Cardiac muscle cell (in vitro differentiated cells and primary cell): ENCODE data around the gene TRAF5. TPM values are rescaled to one million over a fixed set of nuclear protein-coding genes. Genes with fewer than 3 reads are reported as not detected.

ENCODE experiments used
- DNase-seq, 2 donors: peaks; one replicate each; pipeline versions ENCODE4 v3.0.0 to v3.0.0-alpha.2; 2010 to 2017; ENCODE audit warnings: low read depth in 1 of 2, low spot score in 1 of 2
- H3K27ac ChIP-seq: fragments of 200-600 bp; sonication (generic); 2 replicates; pipeline ENCODE4 v1.5.1; 2016
- H3K27me3 ChIP-seq: fragments of 200-600 bp; sonication (generic); 2 replicates; pipeline ENCODE4 v1.6.0; 2016; ENCODE audit warnings: control low read depth
- H3K36me3 ChIP-seq: fragments of 200-600 bp; sonication (generic); 2 replicates; pipeline ENCODE4 v1.5.1; 2016; ENCODE audit warnings: control low read depth
- H3K4me1 ChIP-seq: fragments of 200-600 bp; sonication (generic); 2 replicates; pipeline ENCODE4 v1.8.1; 2017; ENCODE audit warnings: low read depth, mild to moderate bottlenecking, mixed run types
- H3K4me3 ChIP-seq: fragments of 200-600 bp; sonication (generic); 2 replicates; pipeline ENCODE4 v1.5.1; 2016; ENCODE audit warnings: mild to moderate bottlenecking
- H3K9me3 ChIP-seq: fragments of 200-600 bp; sonication (generic); 2 replicates; pipeline ENCODE4 v1.5.1; 2017; ENCODE audit warnings: low read depth, mild to moderate bottlenecking, control low read depth
- CTCF ChIP-seq: IDR thresholded peaks from 2 replicates; pipeline ENCODE4 v1.5.1; 2012; ENCODE audit warnings: low read depth, mild to moderate bottlenecking, low read length
- polyA plus RNA-seq: library from polyadenylated mRNA; unstranded; fragments of >200 nt; fragmentation: Nextera tagmentation; extraction: Ambion mirVana; gene quantifications from 2 replicates; pipeline ENCODE4 v1.2.1, GENCODE V29; 2016
- total RNA-seq: library from RNA; depleted of rRNA; stranded (reverse); fragments of >200 nt; gene quantifications from 2 replicates; pipeline ENCODE4 v1.2.3, GENCODE V29; 2016

TRAF5 gene
- total and polyA plus RNA-seq, 2 experiments from 2014 or later = 3.9 to 8.7 TPM

GRCh38 chr1:211285196-211285595 is 41.4 kb upstream of the TRAF5 start:
- Histone ChIP-seq H3K36me3 (peaks cover 30% of the 10 kb centered on the region), H3K4me1 (no peaks in the 10 kb centered on the region), H3K9me3 (no peaks in the 10 kb centered on the region), H3K27ac (no peak overlapping the region), H3K4me3 (no peak overlapping the region), H3K27me3 (no peaks in the 10 kb centered on the region)
- peak in 1 of 2 donors; percentile 43 for DNase-seq
- no peak for TF ChIP-seq CTCF

- H3K36me3 ChIP-seq = peaks cover 47% of the 10 kb centered on the region
- H3K27ac ChIP-seq = no peak overlapping the region
- H3K4me3 ChIP-seq = no peak overlapping the region
- no peak for DNase-seq
- H3K27me3 ChIP-seq = no peaks in the 10 kb centered on the region
- TF ChIP-seq CTCF = no peak
- H3K9me3 ChIP-seq = no peaks in the 10 kb centered on the region
- H3K4me1 ChIP-seq = no peaks in the 10 kb centered on the region
These were observed 39.4 kb upstream of the TRAF5 start for GRCh38 chr1:211287218-211287617.

- no peak for TF ChIP-seq CTCF
- Histone ChIP-seq H3K36me3 (peaks cover 83% of the 10 kb centered on the region), H3K4me1 (no peaks in the 10 kb centered on the region), H3K27me3 (no peaks in the 10 kb centered on the region), H3K4me3 (no peak overlapping the region), H3K9me3 (no peaks in the 10 kb centered on the region), H3K27ac (no peak overlapping the region)
- DNase-seq = no peak
These were observed 34.2 kb upstream of the TRAF5 start for GRCh38 chr1:211292411-211292810.

- Histone ChIP-seq H3K36me3 (peaks cover 66% of the 10 kb centered on the region), H3K27ac (no peak overlapping the region)
- TF ChIP-seq CTCF = no peak
These were observed 30.2 kb upstream of the TRAF5 start for GRCh38 chr1:211296396-211296795.

GRCh38 chr1:211305044-211305443 is 21.6 kb upstream of the TRAF5 start:
- Histone ChIP-seq H3K27me3 (no peaks in the 10 kb centered on the region), H3K4me3 (no peak overlapping the region), H3K36me3 (peaks cover 49% of the 10 kb centered on the region), H3K27ac (no peak overlapping the region), H3K4me1 (no peaks in the 10 kb centered on the region), H3K9me3 (no peaks in the 10 kb centered on the region)
- TF ChIP-seq CTCF = no peak
- DNase-seq = no peak

More at GRCh38 chr1:211296396-211296795, 30.2 kb upstream of the TRAF5 start:
- Histone ChIP-seq H3K4me1 (no peaks in the 10 kb centered on the region), H3K27me3 (no peaks in the 10 kb centered on the region), H3K4me3 (no peak overlapping the region), H3K9me3 (no peaks in the 10 kb centered on the region)
- DNase-seq = no peak

GRCh38 chr1:211309617-211310016 is 17.0 kb upstream of the TRAF5 start:
- H3K9me3 ChIP-seq = no peaks in the 10 kb centered on the region
- H3K4me1 ChIP-seq = no peaks in the 10 kb centered on the region
- DNase-seq = no peak
- H3K4me3 ChIP-seq = no peak overlapping the region
- peaks cover 59% of the 10 kb centered on the region for H3K36me3 ChIP-seq
- no peaks in the 10 kb centered on the region for H3K27me3 ChIP-seq
- TF ChIP-seq CTCF = no peak
- no peak overlapping the region for H3K27ac ChIP-seq
